OCI-LY1 (cell line): ENCODE measurements around the gene SDC4.

ENCODE experiments used
- EZH2 ChIP-seq: fragments of 200-600 bp; sonication (generic), shearing (Covaris generic); IDR thresholded peaks from 2 replicates; pipeline ENCODE4 v1.8.0; 2017; ENCODE audit warnings: borderline replicate concordance, mixed run types, mild to moderate bottlenecking, antibody characterized with exemption, low read length, moderate library complexity, mixed read lengths
- TF ChIP-seq, protein P1 (sequence below): fragments of 200-600 bp; sonication (generic), shearing (Covaris generic); IDR thresholded peaks from 2 replicates; pipeline ENCODE4 v1.5.1; 2017; ENCODE audit warnings: mild to moderate bottlenecking, antibody characterized with exemption, low read length, moderate library complexity, mixed read lengths

DNA sequence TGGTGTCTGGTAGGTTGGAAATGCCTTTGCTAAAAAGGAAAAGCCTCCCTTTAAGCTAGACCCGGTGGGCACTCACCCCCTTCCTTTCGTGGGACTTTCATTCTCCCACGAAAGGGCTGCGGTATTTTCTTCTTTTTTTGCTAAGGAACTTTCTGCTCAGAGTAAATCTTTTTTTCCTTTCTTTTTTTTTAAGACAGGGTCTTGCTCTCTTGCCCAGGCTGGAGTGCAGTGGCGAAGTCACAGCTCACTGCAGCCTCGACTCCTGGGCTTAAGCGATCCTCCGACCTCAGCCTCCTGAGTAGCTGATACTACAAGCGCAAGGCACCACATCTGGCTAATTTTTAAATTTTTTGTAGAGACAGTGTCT is 25.9 kb upstream of the SDC4 start:
- TF ChIP-seq, protein P1, sequence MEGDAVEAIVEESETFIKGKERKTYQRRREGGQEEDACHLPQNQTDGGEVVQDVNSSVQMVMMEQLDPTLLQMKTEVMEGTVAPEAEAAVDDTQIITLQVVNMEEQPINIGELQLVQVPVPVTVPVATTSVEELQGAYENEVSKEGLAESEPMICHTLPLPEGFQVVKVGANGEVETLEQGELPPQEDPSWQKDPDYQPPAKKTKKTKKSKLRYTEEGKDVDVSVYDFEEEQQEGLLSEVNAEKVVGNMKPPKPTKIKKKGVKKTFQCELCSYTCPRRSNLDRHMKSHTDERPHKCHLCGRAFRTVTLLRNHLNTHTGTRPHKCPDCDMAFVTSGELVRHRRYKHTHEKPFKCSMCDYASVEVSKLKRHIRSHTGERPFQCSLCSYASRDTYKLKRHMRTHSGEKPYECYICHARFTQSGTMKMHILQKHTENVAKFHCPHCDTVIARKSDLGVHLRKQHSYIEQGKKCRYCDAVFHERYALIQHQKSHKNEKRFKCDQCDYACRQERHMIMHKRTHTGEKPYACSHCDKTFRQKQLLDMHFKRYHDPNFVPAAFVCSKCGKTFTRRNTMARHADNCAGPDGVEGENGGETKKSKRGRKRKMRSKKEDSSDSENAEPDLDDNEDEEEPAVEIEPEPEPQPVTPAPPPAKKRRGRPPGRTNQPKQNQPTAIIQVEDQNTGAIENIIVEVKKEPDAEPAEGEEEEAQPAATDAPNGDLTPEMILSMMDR, result no peak
- no peak for TF ChIP-seq EZH2
